Measurements from ENCODE around the gene SEC23A. TPM values are rescaled to one million over a fixed set of nuclear protein-coding genes. Genes with fewer than 3 reads are reported as not detected.
"Not testable (repeated sequence)": the region's sequence is repeated elsewhere in the genome, so short reads cannot be mapped to it uniquely, and the experiment has no call there.

Gene SEC23A
- total and polyA plus RNA-seq, 12 donors: 10.9 to 201 (median 92.5) TPM

- TF ChIP-seq CTCF (IDR thresholded peaks at IDR 0.05) (no peak), POLR2A (IDR thresholded peaks at IDR 0.05) (no peak)
- peaks cover 0 to 36% of the 10 kb centered on the region in 2 donors for H3K36me3 ChIP-seq (replicated peaks in 1 of 2)
- intact Hi-C loops (cut with DNase I): no loop called here
- 93 to 100% (median 97%) methylated on average over 4 of the region's 4 CpGs for WGBS, 4 donors
- H3K27ac ChIP-seq: no peak overlapping the region
- no peaks in the 10 kb centered on the region for H3K4me1 ChIP-seq (replicated peaks in 1 of 2)
- H3K4me3 ChIP-seq: no peak overlapping the region
- DNase-seq: no peak
- H3K9me3 ChIP-seq (replicated peaks in 1 of 3): peaks cover 0 to 9% (median 4%) of the 10 kb centered on the region in 3 donors
- H3K27me3 ChIP-seq: no peaks in the 10 kb centered on the region
Measured at GRCh38 chr14:39060818-39061437, 42.1 kb downstream of the SEC23A start.

GRCh38 chr14:39055786-39056474 lies 47.1 kb downstream of the SEC23A start:
- no peak overlapping the region for H3K4me3 ChIP-seq
- peaks cover 0 to 38% of the 10 kb centered on the region in 2 donors for H3K36me3 ChIP-seq (replicated peaks in 1 of 2)
- TF ChIP-seq CTCF (IDR thresholded peaks at IDR 0.05): no peak
- no peak for TF ChIP-seq POLR2A (IDR thresholded peaks at IDR 0.05)
- no peak overlapping the region for H3K27ac ChIP-seq
- H3K9me3 ChIP-seq (replicated peaks in 1 of 3): peaks cover 0 to 15% (median 4%) of the 10 kb centered on the region in 3 donors
- 85 to 89% (median 87%) methylated on average over 10 of the region's 10 CpGs for WGBS, 4 donors
- no peak for DNase-seq
- intact Hi-C loops (cut with DNase I): no loop called here
- H3K27me3 ChIP-seq: no peaks in the 10 kb centered on the region
- H3K4me1 ChIP-seq (replicated peaks in 1 of 2): no peaks in the 10 kb centered on the region

- H3K4me3 ChIP-seq; H3K27me3 ChIP-seq; intact Hi-C loops (cut with DNase I); H3K27ac ChIP-seq; H3K4me1 ChIP-seq (replicated peaks in 1 of 2): not testable (repeated sequence)
- DNase-seq: peak in 2 of 7 donors; percentile 26 to 35
- Histone ChIP-seq H3K9me3 (replicated peaks in 1 of 3) (peaks cover 0 to 15% (median 0%) of the 10 kb centered on the region in 3 donors), H3K36me3 (replicated peaks in 1 of 2) (peaks cover 0 to 48% of the 10 kb centered on the region in 2 donors)
- 84 to 96% (median 86%) methylated on average over 5 of the region's 5 CpGs for WGBS, 4 donors
Measured at GRCh38 chr14:39052869-39053454, 50.1 kb downstream of the SEC23A start.

GRCh38 chr14:39050389-39050788 lies 52.6 kb downstream of the SEC23A start:
- H3K27ac ChIP-seq: no peak overlapping the region
- no peak overlapping the region for H3K4me3 ChIP-seq
- no peak for TF ChIP-seq CTCF (IDR thresholded peaks at IDR 0.05)
- no peak for TF ChIP-seq POLR2A (IDR thresholded peaks at IDR 0.05)
- WGBS, 4 donors: 66 to 74% (median 68%) methylated on average over 2 of the region's 2 CpGs
- peak in 1 of 7 donors; percentile 11 for DNase-seq
- H3K4me1 ChIP-seq (replicated peaks in 1 of 2): no peaks in the 10 kb centered on the region
- H3K9me3 ChIP-seq (replicated peaks in 1 of 3): peaks cover 0 to under 1% (median 0%) of the 10 kb centered on the region in 3 donors
- no peaks in the 10 kb centered on the region for H3K27me3 ChIP-seq
- H3K36me3 ChIP-seq (replicated peaks in 1 of 2): peaks cover 0 to 72% of the 10 kb centered on the region in 2 donors
- intact Hi-C loops (cut with DNase I): no loop called here

GRCh38 chr14:39045889-39046288 lies 57.1 kb downstream of the SEC23A start:
- intact Hi-C loops (cut with DNase I); H3K4me3 ChIP-seq; H3K27ac ChIP-seq; H3K4me1 ChIP-seq (replicated peaks in 1 of 2); DNase-seq; H3K27me3 ChIP-seq; H3K9me3 ChIP-seq (replicated peaks in 1 of 3): not testable (repeated sequence)
- WGBS, 4 donors: 96 to 98% (median 97%) methylated on average over 4 to 6 of the region's 6 CpGs
- H3K36me3 ChIP-seq (replicated peaks in 1 of 2): peaks cover 0 to 51% of the 10 kb centered on the region in 2 donors

Data from adrenal gland (tissue), 12 donors.